GM20000 (cell line): ENCODE data around the gene CD164L2.
"Not testable (repeated sequence)": the region's sequence is repeated elsewhere in the genome, so short reads cannot be mapped to it uniquely, and the experiment has no call there.

ENCODE experiments used
- DNase-seq: peaks from one replicate; pipeline ENCODE4 v3.0.0; 2012; ENCODE audit warnings: low spot score
- CTCF ChIP-seq: IDR thresholded peaks from 2 replicates; pipeline ENCODE4 v1.5.1; 2012; ENCODE audit warnings: mild to moderate bottlenecking, control low read depth; ENCODE audit errors: extremely low read depth, missing control alignments

CD164L2 gene

DNA sequence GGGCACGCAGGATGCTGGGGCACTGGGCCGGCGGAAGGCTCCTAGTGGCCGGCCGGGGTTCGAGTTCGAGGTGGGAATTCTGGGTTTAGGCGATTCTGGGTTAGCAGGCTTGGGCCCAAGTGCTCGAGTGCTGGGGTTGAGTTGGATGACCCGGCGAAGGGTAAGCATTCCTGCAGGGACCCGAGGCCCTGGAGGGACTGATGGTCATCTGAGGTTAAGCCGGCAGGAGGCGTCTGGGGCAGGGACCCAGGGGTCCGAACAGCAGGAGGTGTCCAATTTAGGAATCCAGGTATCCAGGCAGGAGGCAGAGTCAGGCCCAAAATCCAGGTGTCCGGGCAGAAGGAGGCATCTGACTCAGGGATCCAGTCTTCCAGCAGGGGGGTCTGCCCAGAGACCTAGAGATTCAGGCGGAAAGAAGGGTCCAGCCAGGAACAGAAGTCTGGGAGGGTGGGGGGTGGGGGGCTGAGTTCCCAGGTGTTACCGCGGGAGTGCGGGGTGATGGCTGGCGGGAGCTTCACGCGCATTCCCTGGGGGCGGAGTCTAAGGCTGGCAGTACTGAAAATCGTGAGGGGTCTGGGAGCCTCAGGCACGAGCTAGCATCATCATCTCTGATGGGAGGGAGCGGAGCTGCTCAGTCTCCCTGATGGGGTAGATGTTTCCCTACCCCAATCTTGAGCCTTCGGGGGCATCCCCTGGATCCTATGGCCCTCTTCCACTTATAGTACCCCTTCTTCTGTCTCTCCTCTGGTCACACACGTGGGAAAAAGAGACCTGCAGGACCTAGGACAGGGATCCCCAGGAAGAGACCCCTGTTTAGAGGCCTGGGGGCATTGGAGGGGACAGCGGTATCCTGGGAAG, 9.9 kb upstream of the CD164L2 start:
- peak; percentile 40 for DNase-seq
- no peak for TF ChIP-seq CTCF

GRCh38 chr1:27392096-27392777, 9.1 kb upstream of the CD164L2 start, which contains the start of gene GPR3:
TSS of gene GPR3 (plus strand) at chr1:27392622. CDS start at chr1:27393799, 1,177 bp downstream.
- peak; percentile 41 for TF ChIP-seq CTCF
- DNase-seq = peak; percentile 96

- DNase-seq = peak; percentile 44
- TF ChIP-seq CTCF = peak; percentile 3
Measured at GRCh38 chr1:27391511-27392095, 8.5 kb upstream of the CD164L2 start.

DNA sequence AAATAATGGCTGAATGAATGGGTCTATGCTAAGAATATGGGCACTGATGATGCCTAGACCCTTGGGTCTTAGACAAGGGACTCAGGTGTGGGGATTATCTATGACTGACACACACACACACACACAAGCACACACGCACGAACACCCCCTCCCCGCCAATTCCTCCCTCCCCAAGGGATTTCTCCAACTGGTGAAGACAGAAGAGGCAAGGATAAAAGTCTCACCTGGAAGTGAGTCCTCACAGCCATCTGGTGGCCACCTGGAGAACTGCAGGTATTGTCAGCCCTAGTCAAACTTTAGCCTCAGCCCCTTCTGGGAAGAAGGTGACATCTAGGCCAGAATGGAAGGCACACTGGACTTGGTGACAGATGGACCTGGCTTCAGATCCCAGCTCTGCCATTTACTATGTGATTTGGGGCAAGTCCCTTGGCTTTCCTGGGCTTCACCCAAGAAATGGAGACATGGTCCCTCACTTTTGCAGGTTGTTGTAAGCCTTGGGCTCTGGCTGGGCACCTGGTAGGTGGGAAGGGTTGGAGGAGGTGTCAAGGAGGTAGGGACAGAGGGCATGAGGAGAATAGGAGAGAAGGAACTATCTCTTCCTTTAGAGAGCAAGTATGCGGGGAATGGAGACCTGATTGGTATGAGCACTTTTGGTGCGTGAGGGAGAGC, 5.3 kb upstream of the CD164L2 start:
- TF ChIP-seq CTCF = peak; percentile 95
- DNase-seq = peak; percentile 86

GRCh38 chr1:27384797-27385196, 1.7 kb upstream of the CD164L2 start:
- DNase-seq = not testable (repeated sequence)

DNA sequence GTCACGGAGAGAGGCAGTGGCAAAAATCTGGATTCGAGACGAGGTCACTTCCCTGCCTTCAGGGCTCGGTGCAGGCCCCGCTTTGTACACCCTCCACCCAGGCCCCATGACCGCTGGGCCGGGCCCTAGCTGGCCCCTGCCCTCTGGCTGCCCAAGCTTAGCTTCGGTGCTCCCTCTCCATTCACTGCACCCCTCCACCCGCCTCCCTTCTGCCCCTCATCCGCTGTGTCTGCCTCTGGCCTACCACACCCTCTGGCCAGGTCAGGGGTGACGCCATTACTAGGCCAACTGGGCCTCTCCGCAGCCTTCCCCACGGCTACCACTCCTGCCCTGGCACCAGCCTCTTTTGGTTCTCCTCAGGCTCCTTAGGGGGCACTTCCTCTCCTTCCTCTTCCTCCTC, 528 bp upstream of the CD164L2 start:
- no peak for TF ChIP-seq CTCF
- no peak for DNase-seq

GRCh38 chr1:27381969-27382762, 967 bp downstream of the CD164L2 start:
- no peak for TF ChIP-seq CTCF
- no peak for DNase-seq
